Measurements from ENCODE around the gene SNAP47.

GRCh38 chr1:227823537-227823936, 88.3 kb downstream of the SNAP47 start:
- TF ChIP-seq CTCF (IDR thresholded peaks at IDR 0.05; ENCODE audit: insufficient read depth, low read length, poor library complexity, severe bottlenecking) (no peak), EZH2phosphoT487 (conservative IDR thresholded peaks at IDR 0.05; ENCODE audit: low read length) (no peak)
